ENCODE measurements around the gene PACRGL. TPM values are rescaled to one million over a fixed set of nuclear protein-coding genes. Genes with fewer than 3 reads are reported as not detected.

The PACRGL gene
- total RNA-seq, 4 donors from 2014 or later, result 20.5 to 45.8 (median 30.4) TPM

DNA sequence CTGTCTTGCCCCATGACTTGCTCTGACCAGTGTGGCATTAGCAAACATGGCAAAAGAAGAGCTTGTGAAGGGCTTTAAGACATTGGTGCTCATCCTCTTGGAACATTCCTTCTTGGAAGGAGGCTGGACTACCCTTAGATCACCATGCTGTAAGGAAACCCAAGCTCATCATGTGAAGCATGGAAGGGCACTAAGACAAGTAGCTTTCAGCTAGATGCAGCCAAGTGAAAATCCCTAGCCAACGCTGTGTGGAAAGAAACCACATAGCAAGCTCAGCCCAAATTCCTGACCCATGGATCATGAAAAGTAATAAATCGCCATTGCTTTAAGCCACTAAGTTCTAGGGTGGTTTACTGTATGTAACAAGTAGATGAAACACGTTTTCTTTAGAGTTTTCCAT, 12.4 kb upstream of the PACRGL start:
- no peaks in the 10 kb centered on the region for H3K27me3 ChIP-seq
- WGBS, result 45% methylated on average over 3 of the region's 3 CpGs
- no peak overlapping the region for H3K4me3 ChIP-seq
- H3K4me1 ChIP-seq, result no peaks in the 10 kb centered on the region
- TF ChIP-seq POLR2A (IDR thresholded peaks at IDR 0.05) (no peak), CTCF (IDR thresholded peaks at IDR 0.05) (no peak), EP300 (IDR thresholded peaks at IDR 0.05) (no peak), POLR2AphosphoS5 (IDR thresholded peaks at IDR 0.05) (no peak)
- no peak for DNase-seq (ENCODE audit: low spot score in 2 of 2)
- H3K36me3 ChIP-seq, result no peaks in the 10 kb centered on the region
- no peaks in the 10 kb centered on the region for H3K9me3 ChIP-seq
- no peak overlapping the region for H3K27ac ChIP-seq

- Histone ChIP-seq H3K27me3 (no peaks in the 10 kb centered on the region), H3K27ac (no peak overlapping the region), H3K4me3 (no peak overlapping the region), H3K36me3 (no peaks in the 10 kb centered on the region), H3K4me1 (peaks cover 20% of the 10 kb centered on the region), H3K9me3 (no peaks in the 10 kb centered on the region)
- WGBS, result 98% methylated on average over 1 of the region's 1 CpG
- TF ChIP-seq POLR2AphosphoS5 (IDR thresholded peaks at IDR 0.05), result no peak
- TF ChIP-seq CTCF (IDR thresholded peaks at IDR 0.05), result no peak
- TF ChIP-seq POLR2A (IDR thresholded peaks at IDR 0.05), result no peak
- TF ChIP-seq EP300 (IDR thresholded peaks at IDR 0.05), result no peak
- DNase-seq (ENCODE audit: low spot score in 2 of 2), result no peak
Observed at GRCh38 chr4:20696815-20697214, 3.4 kb upstream of the PACRGL start.

- no peaks in the 10 kb centered on the region for H3K27me3 ChIP-seq
- TF ChIP-seq POLR2AphosphoS5 (IDR thresholded peaks at IDR 0.05) (no peak), POLR2A (IDR thresholded peaks at IDR 0.05) (no peak), EP300 (IDR thresholded peaks at IDR 0.05) (no peak), CTCF (IDR thresholded peaks at IDR 0.05) (no peak)
- H3K36me3 ChIP-seq, result no peaks in the 10 kb centered on the region
- no peak overlapping the region for H3K27ac ChIP-seq
- 95% methylated on average over 4 of the region's 4 CpGs for WGBS
- DNase-seq (ENCODE audit: low spot score in 2 of 2), result no peak
- H3K4me3 ChIP-seq, result no peak overlapping the region
- no peaks in the 10 kb centered on the region for H3K9me3 ChIP-seq
- H3K4me1 ChIP-seq, result peaks cover 26% of the 10 kb centered on the region
Observed at GRCh38 chr4:20698382-20698781, 1.9 kb upstream of the PACRGL start.

DNA sequence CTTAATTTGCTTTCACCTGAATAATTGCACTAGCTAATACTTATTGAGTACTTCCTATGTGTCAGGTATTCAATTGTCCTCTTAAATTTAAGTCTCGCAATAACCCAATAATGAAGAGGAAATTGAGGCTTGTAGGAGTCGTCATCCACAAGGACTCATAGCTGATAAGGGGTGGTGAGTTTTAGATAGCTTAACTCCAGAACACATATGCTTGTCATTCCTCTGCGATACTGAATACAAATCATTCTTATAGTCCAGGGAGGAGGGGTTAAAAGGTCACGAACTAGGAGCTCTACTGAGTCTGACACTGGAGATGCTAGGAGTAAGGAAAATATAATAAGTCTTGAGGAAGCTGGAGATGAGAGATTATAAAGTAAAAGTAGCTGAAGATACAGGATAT, 1.4 kb upstream of the PACRGL start:
- 61% methylated on average over 4 of the region's 4 CpGs for WGBS

GRCh38 chr4:20711335-20711734, 11.1 kb downstream of the PACRGL start:
- Histone ChIP-seq H3K4me3 (no peak overlapping the region), H3K27ac (no peak overlapping the region), H3K27me3 (no peaks in the 10 kb centered on the region), H3K36me3 (peaks cover 55% of the 10 kb centered on the region), H3K9me3 (no peaks in the 10 kb centered on the region), H3K4me1 (no peaks in the 10 kb centered on the region)
- DNase-seq (ENCODE audit: low spot score in 2 of 2), result no peak
- 95% methylated on average over 2 of the region's 2 CpGs for WGBS
- TF ChIP-seq CTCF (IDR thresholded peaks at IDR 0.05) (no peak), EP300 (IDR thresholded peaks at IDR 0.05) (no peak), POLR2A (IDR thresholded peaks at IDR 0.05) (no peak), POLR2AphosphoS5 (IDR thresholded peaks at IDR 0.05) (no peak)

More for the DNA sequence above, 1.4 kb upstream of the PACRGL start:
- DNase-seq (ENCODE audit: low spot score in 2 of 2), result no peak
- no peak overlapping the region for H3K4me3 ChIP-seq
- no peaks in the 10 kb centered on the region for H3K36me3 ChIP-seq
- TF ChIP-seq EP300 (IDR thresholded peaks at IDR 0.05) (no peak), POLR2A (IDR thresholded peaks at IDR 0.05) (no peak), CTCF (IDR thresholded peaks at IDR 0.05) (no peak), POLR2AphosphoS5 (IDR thresholded peaks at IDR 0.05) (no peak)
- H3K27ac ChIP-seq, result no peak overlapping the region
- peaks cover 26% of the 10 kb centered on the region for H3K4me1 ChIP-seq
- H3K9me3 ChIP-seq, result no peaks in the 10 kb centered on the region
- no peaks in the 10 kb centered on the region for H3K27me3 ChIP-seq

Measured in suprapubic skin (tissue), 4 donors.